ENCODE data around the gene FUT9.

DNA sequence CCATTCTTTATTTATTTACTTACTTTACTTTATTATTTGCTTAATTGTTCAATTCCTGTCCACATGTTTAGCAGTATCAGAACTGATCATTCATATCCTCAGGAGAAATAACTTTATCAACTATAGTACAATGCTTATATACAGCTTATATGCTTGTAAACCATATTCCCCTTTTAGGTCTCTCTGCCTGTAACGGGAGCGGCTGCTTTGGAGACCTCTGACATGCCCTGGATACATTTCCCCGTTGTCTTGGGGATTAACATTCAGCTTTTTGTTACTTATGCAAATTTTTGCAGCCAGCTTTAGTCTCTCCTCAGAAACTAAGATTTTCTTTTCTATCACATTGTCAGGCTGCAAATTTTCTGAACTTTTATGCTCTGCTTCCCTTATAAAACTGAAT, 17.6 kb upstream of the FUT9 start:
- TF ChIP-seq MAZ (IDR thresholded peaks at IDR 0.05; ENCODE audit: borderline replicate concordance, low read depth, low read length) (no peak), NFE2L2 (conservative IDR thresholded peaks at IDR 0.05; ENCODE audit: low read length) (no peak), REST (IDR thresholded peaks at IDR 0.05) (no peak), CTCF (IDR thresholded peaks at IDR 0.05) (no peak), RAD21 (conservative IDR thresholded peaks at IDR 0.05 in 1 of 2, IDR thresholded peaks at IDR 0.05 in 1 of 2) (no peak), EP300 (IDR thresholded peaks at IDR 0.05) (no peak), JUNB (IDR thresholded peaks at IDR 0.05) (no peak), ZFP36 (IDR thresholded peaks at IDR 0.05; ENCODE audit: borderline replicate concordance, partially characterized antibody) (no peak), POLR2A (IDR thresholded peaks at IDR 0.05; ENCODE audit: low read length) (no peak), CEBPB (IDR thresholded peaks at IDR 0.05) (no peak), RNF2 (IDR thresholded peaks at IDR 0.05; ENCODE audit: borderline replicate concordance, low read depth) (no peak), RCOR1 (IDR thresholded peaks at IDR 0.05; ENCODE audit: low read depth, low read length) (no peak)
- TF ChIP-seq, protein P1, sequence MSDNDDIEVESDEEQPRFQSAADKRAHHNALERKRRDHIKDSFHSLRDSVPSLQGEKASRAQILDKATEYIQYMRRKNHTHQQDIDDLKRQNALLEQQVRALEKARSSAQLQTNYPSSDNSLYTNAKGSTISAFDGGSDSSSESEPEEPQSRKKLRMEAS (IDR thresholded peaks at IDR 0.05), result no peak

All from A549 (cell line).